ENCODE data around the gene KDSR.

DNA sequence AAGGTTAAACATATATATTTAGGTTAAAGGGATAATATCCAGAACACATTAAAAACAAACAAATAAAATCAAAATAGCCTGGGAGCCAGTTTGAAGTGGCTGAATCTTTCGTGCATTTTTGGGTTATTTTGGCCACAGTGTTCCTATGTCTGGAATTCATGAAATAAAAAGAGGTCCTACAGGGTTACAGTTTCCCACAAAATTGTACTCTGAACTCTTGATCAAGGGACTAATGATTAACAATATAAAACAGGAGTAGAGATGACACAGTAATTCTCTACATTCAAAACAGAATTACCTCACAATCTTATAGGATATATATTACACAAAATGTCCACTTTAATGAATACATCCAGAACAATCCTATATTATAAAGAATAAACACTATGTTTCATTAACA lies 30.3 kb upstream of the KDSR start:
- no peak for TF ChIP-seq CTCF (IDR thresholded peaks at IDR 0.05; ENCODE audit: poor library complexity)
- TF ChIP-seq EZH2phosphoT487 (IDR thresholded peaks at IDR 0.05; ENCODE audit: low read depth, severe bottlenecking, unreplicated experiment) = no peak
- no peak for TF ChIP-seq EZH2 (IDR thresholded peaks at IDR 0.05; ENCODE audit: borderline replicate concordance)
